GM12878 (cell line): Measurements from ENCODE around the gene XCR1.

Source experiments
- CTCF ChIP-seq, 3 experiments: IDR thresholded peaks in 2 of 3; conservative IDR thresholded peaks in 1 of 3; 2 replicates each; pipeline ENCODE4 v1.5.1; 2011; ENCODE audit warnings: low read depth in 3 of 3, low read length in 3 of 3, mild to moderate bottlenecking in 3 of 3, control low read depth in 2 of 3, moderate library complexity in 2 of 3, inconsistent platforms in 1 of 3, mixed read lengths in 1 of 3; ENCODE audit not compliant: control insufficient read depth in 2 of 3, insufficient read depth in 1 of 3; ENCODE audit errors: extremely low read depth in 1 of 3
- GABPA ChIP-seq: IDR thresholded peaks from 2 replicates; pipeline ENCODE4 v1.6.1; 2014; ENCODE audit warnings: antibody characterized with exemption, low read depth, mild to moderate bottlenecking, inconsistent platforms
- RAD21 ChIP-seq: IDR thresholded peaks from 2 replicates; pipeline ENCODE4 v1.6.1; 2011; ENCODE audit warnings: mild to moderate bottlenecking, low read depth, low read length, moderate library complexity; ENCODE audit not compliant: insufficient read depth
- TF ChIP-seq, protein P1 (sequence below): IDR thresholded peaks from 2 replicates; pipeline ENCODE4 v1.6.1; 2012; ENCODE audit warnings: mild to moderate bottlenecking, low read depth, low read length

DNA sequence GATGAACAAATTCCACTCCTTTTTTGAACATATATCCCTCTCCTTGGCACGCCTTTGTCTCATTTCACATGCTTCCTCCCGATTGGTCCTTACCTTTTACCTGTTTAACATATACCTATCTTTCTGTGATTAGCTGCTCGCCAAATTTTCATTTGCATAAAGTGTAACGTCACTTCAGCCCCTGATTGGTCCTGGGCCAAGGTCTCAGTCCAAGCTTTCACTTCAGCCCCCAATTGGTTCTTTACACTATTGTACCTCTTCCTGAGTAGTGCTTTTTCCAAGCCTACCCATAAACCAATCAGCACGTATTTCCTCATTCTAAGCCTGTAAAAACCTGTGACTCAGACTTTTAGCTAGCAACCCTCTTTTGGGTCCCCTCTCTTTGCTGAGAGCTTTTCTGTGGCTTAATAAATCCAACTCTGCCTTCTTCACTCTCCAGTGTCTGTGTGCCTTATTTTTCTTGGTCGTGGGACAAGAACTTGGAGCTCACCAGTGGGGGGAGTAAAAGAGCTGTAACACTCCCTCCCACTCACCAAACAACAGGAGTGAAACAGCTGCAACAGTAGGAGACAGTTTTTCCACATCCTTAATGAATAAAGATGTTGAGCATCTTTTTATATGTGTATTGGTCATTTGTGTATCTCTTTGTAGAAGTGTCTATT is 584 bp upstream of the XCR1 start:
- TF ChIP-seq CTCF (IDR thresholded peaks at IDR 0.05 in 2 of 3, conservative IDR thresholded peaks at IDR 0.05 in 1 of 3; ENCODE audit: control insufficient read depth in 2 of 3, extremely low read depth in 1 of 3, insufficient read depth in 1 of 3, low read depth in 3 of 3, low read length in 3 of 3): no peak
- TF ChIP-seq, protein P1, sequence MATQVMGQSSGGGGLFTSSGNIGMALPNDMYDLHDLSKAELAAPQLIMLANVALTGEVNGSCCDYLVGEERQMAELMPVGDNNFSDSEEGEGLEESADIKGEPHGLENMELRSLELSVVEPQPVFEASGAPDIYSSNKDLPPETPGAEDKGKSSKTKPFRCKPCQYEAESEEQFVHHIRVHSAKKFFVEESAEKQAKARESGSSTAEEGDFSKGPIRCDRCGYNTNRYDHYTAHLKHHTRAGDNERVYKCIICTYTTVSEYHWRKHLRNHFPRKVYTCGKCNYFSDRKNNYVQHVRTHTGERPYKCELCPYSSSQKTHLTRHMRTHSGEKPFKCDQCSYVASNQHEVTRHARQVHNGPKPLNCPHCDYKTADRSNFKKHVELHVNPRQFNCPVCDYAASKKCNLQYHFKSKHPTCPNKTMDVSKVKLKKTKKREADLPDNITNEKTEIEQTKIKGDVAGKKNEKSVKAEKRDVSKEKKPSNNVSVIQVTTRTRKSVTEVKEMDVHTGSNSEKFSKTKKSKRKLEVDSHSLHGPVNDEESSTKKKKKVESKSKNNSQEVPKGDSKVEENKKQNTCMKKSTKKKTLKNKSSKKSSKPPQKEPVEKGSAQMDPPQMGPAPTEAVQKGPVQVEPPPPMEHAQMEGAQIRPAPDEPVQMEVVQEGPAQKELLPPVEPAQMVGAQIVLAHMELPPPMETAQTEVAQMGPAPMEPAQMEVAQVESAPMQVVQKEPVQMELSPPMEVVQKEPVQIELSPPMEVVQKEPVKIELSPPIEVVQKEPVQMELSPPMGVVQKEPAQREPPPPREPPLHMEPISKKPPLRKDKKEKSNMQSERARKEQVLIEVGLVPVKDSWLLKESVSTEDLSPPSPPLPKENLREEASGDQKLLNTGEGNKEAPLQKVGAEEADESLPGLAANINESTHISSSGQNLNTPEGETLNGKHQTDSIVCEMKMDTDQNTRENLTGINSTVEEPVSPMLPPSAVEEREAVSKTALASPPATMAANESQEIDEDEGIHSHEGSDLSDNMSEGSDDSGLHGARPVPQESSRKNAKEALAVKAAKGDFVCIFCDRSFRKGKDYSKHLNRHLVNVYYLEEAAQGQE: no peak
- no peak for TF ChIP-seq GABPA
- TF ChIP-seq RAD21: no peak
